ENCODE data around the gene GPR61. TPM values are rescaled to one million over a fixed set of nuclear protein-coding genes. Genes with fewer than 3 reads are reported as not detected.

Gene GPR61
- total and polyA plus RNA-seq, 9 of the 15 experiments (the other 6 are each of a cell fraction or from before 2014, with no cell fraction given), result 0.04 to 1.1 (median 0.25) TPM; not detected in 4

DNA sequence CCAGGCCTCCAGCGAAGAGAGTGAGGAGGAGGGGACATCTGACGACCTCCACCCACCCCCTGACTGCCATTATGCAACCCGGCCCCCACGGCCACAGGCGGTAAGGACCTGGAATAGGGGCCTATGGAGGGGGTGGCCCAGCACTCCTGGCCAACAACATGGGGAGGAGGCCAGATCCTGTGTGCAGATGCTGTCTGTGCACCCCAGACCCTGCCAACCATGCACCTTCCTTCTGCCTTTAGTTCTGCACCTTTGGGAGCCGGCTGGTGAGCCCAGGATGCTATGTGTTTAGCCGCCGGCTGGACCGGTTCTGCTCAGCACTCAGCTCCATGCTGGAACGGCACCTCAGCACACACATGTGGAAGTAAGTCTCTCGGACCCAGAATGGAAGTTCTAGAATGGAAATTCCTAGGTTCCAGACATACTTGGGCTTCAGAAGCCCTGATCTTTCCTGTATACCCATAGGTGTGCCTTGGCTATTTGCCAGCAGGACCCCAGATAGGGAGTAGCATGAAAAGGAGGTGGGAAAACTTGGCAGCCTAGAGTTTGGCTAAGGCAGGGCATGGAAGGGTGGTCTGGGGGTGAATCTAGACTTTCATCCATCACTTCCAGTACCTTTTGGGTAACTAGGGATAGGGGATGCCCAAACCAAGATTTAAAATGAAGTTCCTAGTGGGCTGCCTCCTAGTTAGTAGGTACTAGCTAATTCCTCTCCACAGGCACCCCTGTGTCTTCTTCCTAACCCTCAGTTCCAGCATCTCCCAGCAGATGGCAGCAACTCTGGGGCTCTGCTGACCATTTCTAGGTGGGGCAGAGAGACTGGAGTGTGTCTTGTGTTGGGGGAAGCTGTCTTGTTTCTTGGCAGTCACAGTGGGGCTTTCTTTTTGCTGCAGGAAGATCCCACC, 49.4 kb upstream of the GPR61 start (continued):
- TF ChIP-seq, protein P1, sequence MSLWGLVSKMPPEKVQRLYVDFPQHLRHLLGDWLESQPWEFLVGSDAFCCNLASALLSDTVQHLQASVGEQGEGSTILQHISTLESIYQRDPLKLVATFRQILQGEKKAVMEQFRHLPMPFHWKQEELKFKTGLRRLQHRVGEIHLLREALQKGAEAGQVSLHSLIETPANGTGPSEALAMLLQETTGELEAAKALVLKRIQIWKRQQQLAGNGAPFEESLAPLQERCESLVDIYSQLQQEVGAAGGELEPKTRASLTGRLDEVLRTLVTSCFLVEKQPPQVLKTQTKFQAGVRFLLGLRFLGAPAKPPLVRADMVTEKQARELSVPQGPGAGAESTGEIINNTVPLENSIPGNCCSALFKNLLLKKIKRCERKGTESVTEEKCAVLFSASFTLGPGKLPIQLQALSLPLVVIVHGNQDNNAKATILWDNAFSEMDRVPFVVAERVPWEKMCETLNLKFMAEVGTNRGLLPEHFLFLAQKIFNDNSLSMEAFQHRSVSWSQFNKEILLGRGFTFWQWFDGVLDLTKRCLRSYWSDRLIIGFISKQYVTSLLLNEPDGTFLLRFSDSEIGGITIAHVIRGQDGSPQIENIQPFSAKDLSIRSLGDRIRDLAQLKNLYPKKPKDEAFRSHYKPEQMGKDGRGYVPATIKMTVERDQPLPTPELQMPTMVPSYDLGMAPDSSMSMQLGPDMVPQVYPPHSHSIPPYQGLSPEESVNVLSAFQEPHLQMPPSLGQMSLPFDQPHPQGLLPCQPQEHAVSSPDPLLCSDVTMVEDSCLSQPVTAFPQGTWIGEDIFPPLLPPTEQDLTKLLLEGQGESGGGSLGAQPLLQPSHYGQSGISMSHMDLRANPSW (CRISPR knock-in tag; IDR thresholded peaks at IDR 0.05), result 0 out of 2 replicates have a peak, but pooled peaks have one; percentile 61
- TF ChIP-seq, protein P2, sequence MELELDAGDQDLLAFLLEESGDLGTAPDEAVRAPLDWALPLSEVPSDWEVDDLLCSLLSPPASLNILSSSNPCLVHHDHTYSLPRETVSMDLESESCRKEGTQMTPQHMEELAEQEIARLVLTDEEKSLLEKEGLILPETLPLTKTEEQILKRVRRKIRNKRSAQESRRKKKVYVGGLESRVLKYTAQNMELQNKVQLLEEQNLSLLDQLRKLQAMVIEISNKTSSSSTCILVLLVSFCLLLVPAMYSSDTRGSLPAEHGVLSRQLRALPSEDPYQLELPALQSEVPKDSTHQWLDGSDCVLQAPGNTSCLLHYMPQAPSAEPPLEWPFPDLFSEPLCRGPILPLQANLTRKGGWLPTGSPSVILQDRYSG (tag; conservative IDR thresholded peaks at IDR 0.05; ENCODE audit: low read depth), result no peak
- TF ChIP-seq, protein P3, sequence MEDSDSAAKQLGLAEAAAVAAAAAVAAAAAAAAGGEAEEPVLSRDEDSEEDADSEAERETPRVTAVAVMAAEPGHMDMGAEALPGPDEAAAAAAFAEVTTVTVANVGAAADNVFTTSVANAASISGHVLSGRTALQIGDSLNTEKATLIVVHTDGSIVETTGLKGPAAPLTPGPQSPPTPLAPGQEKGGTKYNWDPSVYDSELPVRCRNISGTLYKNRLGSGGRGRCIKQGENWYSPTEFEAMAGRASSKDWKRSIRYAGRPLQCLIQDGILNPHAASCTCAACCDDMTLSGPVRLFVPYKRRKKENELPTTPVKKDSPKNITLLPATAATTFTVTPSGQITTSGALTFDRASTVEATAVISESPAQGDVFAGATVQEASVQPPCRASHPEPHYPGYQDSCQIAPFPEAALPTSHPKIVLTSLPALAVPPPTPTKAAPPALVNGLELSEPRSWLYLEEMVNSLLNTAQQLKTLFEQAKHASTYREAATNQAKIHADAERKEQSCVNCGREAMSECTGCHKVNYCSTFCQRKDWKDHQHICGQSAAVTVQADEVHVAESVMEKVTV (CRISPR knock-in tag; IDR thresholded peaks at IDR 0.05), result peak; percentile 54; the same call in 1 of the 2 replicates
- TF ChIP-seq MAZ (CRISPR knock-in tag; conservative IDR thresholded peaks at IDR 0.05 in 1 of 2, IDR thresholded peaks at IDR 0.05 in 1 of 2) (peak in 1 of 2 experiments; percentile 67; a peak in 2 of 4 replicates), SIN3A (IDR thresholded peaks at IDR 0.05; ENCODE audit: borderline replicate concordance in 2 of 2, control insufficient read depth in 1 of 2, low read depth in 2 of 2, low read length in 2 of 2) (no peak), ZNF561 (CRISPR knock-in tag; conservative IDR thresholded peaks at IDR 0.05) (no peak), HDAC3 (IDR thresholded peaks at IDR 0.05; ENCODE audit: borderline replicate concordance, partially characterized antibody) (no peak), ETV6 (IDR thresholded peaks at IDR 0.05; ENCODE audit: borderline replicate concordance in 1 of 2, low read depth in 2 of 2, low read length in 1 of 2) (no peak), ETV6 (CRISPR knock-in tag; IDR thresholded peaks at IDR 0.05; ENCODE audit: borderline replicate concordance) (no peak)
- TF ChIP-seq, protein P4, sequence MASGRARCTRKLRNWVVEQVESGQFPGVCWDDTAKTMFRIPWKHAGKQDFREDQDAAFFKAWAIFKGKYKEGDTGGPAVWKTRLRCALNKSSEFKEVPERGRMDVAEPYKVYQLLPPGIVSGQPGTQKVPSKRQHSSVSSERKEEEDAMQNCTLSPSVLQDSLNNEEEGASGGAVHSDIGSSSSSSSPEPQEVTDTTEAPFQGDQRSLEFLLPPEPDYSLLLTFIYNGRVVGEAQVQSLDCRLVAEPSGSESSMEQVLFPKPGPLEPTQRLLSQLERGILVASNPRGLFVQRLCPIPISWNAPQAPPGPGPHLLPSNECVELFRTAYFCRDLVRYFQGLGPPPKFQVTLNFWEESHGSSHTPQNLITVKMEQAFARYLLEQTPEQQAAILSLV (tag; IDR thresholded peaks at IDR 0.05), result no peak

All from K562 (cell line).